T-cell (primary cell): ENCODE measurements around the gene RPL37. TPM values are rescaled to one million over a fixed set of nuclear protein-coding genes. Genes with fewer than 3 reads are reported as not detected.

Source experiments
- total RNA-seq, 35 experiments: library from RNA in 6 of 35; stranded (reverse) in 6 of 35; fragments of 120-200 nt in 1 of 35; gene quantifications; one replicate each; pipeline versions ENCODE4 v1.2.1 to v1.2.4 and lab custom pipeline; 2013 to 2026

RPL37 gene
- total RNA-seq, 5 donors from 2014 or later (not counting 1 experiment from before 2014, with no cell fraction given) = 2,003 to 2,190 (median 2,100) TPM

Other genes with a start within 250 kb of the RPL37 start
- gene PTGER4, start 155.3 kb downstream of the RPL37 start, total RNA-seq = 100 to 1,000 TPM in 2 of 5 donors, 10 to 100 TPM in 3; 51.3 to 421 (median 57.3) TPM
- 10 to 100 TPM in 3 of 5 donors, 1 to 10 TPM in 2; 8.3 to 15.4 (median 13.6) TPM for gene TTC33, start 79.3 kb downstream of the RPL37 start, total RNA-seq
- 100 to 1,000 TPM in 2 of 5 donors, 10 to 100 TPM in 3; 92.3 to 112 (median 96.7) TPM for gene PRKAA1, start 36.8 kb downstream of the RPL37 start, total RNA-seq
- 1 to 10 TPM; 1.3 to 4.3 (median 2.2) TPM for gene CARD6, start 6.1 kb upstream of the RPL37 start, total RNA-seq
- gene C7, start 74.3 kb upstream of the RPL37 start, total RNA-seq = 1 to 10 TPM in 3 of 5 donors, not detected in 2; 1.4 to 3.4 (median 2.9) TPM
- gene MROH2B, start 236.1 kb upstream of the RPL37 start, total RNA-seq = not detected